Stimulated activated CD8-positive, alpha-beta memory T cell treated with anti-CD3 and anti-CD28 coated beads, Interleukin-7, amount 100 ng/mL, for 48 hours (primary cell): ENCODE data around the gene PTPN22.

Experiments used
- DNase-seq, 2 donors: peaks; one replicate each; pipeline ENCODE4 v3.0.0-alpha.2; 2020; ENCODE audit warnings: low read depth in 1 of 2; ENCODE audit errors: extremely low read depth in 1 of 2

The PTPN22 gene

DNA sequence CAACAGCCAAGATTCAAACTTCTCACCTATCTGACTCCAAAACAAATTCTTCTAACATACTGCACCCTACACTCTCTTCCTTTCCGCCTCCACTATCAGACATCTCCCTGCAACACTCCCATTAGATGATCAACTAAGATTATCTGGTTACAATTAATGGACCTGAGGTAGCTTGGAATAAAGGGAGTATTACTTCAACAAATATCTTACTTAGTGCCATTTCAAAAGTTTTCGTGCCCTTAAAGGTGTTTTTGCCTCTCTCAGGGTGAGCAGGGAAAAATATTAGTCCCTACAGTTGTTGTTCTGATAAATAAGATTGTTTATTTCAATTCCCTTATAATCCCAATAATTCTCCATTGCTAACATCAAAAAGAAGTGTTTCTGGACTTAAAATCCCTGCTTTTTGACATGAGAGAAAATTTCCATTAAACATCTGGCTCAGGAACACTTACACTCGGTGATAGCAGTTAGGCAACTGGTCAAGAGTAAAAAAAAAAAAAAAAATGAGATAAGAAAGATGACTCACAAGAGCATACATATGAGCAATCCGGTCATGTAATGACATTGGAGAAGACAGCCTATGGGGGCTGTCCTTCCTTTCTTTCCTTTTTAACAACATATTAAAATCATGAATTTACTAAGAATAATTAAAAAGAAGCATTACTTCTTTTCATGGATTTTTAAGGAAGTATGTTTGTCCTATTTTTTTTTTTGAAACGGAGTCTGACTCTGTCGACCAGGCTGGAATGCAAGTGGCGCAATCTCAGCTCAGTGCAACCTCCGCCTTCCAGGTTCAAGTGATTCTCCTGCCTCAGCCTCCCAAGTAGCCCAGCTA, 66.9 kb downstream of the PTPN22 start:
- no peak for DNase-seq

DNA sequence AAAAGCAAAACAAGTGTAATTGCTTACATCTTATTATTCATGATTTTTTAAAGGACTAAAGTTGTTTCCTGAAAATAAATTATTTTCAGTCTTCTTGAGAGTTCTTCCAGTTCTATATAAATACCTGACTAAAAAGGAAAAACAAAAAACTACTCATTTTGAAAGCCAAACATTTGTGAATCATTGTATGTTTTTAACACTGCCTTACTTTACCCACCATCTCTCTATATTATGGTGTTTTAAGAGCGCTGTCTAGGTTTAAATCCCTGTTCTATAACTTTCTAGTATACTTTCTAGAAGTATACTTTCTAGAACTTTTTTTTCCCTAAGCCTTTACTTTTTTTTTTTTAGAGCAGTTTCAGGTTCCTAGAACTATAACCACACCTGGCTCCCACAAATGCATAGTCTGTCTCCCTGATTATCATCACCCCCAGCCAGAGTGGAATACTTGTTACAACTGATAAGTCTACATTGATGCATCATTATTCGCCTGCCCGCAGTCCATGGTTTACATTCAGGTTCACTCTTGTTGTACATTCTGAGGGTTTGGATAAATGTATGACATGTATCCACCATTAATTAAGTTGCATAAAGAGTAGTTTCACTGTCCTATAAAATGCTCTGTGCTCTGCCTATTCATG, 69.0 kb downstream of the PTPN22 start:
- DNase-seq, result no peak

DNA sequence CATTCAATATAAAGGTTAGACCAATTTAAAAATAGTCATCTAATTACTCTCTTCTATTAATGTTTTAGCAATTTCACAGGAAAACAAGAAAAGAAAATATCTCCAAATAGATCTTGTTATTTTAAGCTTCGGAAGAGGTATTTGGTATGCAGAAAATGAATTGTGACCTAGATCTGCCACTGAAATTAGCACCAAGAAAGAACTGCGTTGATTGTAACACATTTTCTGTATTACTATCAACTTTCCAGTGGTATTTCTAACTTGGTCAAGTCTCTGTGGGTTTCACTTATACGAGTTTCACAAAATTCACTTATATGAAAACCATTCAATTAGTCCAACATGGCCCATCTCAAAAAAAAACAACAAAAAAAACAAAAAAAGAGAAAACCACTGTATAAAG, 71.0 kb downstream of the PTPN22 start:
- no peak for DNase-seq

DNA sequence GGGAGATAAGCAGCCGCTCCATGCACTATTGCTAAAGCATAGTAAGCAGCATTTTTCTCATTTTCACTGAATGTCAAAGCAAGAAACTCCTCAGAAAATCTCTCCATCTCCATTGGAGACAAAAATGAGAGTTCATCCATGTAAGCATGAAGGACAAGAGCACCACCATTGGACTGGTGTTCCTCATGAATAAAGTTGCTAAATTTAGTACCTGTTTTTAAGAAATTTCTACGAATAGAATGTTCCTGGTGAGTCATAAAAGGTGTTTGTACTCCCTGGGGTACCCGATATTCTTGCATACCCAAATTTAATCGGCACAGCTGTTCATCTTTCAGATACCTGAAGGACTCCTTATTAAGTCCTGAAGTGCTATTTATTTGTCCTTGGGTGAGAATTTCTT, 74.0 kb downstream of the PTPN22 start:
- no peak for DNase-seq

DNA sequence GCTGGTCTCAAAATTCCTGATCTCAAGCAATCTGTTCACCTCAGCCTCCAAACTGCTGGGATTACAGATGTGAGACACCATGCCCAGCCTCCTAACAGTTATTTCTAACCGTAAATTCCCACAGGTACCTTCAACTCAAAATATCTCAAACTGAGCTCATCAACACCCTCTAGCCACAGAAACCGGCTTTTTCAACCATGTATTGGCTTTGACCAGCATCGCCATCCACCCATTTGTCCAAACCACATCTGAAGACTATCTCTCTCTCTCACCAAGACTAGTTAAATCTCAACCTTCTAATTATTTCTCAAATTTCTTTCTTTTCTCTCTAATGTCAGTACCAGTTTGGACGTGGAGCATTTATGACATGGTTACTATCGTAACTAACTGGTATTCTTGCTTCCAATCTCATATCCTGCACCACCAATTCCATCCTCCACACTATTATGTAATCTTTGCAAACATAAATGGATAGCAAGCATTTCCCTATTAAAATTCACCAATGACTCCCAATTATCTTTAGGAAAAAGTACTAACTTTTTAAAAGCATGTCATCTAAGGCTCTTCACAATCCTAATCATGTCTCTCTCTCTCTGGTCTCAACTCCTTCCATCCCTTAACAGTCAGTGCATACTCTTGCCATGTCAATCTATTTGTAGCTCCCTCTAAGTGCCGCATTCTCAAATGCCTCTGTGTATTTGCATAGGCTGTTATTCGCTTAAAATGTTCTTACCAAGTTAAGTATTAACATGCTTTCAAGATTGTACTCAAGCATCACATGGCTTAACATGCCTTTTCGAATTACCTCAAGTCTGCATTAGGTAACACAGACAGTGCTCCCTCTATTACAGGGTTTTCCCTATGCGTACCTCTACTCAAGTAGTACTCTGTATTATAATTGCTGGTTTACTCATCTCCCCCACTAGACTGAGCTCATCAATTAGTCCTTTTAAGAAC, 77.4 kb downstream of the PTPN22 start:
- DNase-seq, result no peak

DNA sequence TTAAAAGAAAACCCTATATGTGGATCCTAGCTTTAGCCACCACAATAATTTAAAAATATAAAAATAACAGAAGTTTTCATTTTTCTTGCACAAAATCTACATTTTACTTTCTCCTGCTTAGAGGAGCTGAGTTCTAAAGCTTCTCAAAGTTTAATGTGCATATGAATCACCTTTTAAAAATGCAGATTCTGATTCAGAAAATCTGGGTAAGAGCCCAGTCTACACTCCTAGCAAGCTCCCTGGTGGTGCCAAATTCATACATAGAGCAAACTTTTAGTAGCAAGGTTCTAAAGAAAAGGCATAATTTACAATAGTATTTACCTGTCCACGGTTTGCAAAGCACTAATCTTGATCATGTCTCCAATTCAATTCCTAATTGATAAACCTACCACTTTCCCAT, 78.5 kb downstream of the PTPN22 start:
- DNase-seq, result no peak

DNA sequence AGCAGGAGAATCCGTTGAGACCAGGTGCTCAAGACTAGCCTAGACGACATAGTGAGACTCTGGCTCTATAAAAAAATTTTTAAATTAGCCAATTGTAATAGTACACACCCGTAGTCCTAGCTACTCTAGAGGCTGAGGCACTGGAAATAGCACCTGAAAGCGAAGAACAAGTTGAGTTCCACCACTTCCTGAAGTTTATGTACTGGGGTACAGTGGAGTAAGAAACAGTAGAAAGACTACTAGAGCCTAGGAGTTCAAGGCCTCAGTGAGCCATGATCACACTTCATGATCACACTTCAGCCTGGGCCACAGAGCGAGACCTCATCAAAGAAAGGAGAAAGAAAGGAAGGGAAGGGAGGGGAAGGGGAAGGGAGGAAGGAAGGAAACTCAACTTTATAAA, 79.0 kb downstream of the PTPN22 start:
- DNase-seq, result no peak

DNA sequence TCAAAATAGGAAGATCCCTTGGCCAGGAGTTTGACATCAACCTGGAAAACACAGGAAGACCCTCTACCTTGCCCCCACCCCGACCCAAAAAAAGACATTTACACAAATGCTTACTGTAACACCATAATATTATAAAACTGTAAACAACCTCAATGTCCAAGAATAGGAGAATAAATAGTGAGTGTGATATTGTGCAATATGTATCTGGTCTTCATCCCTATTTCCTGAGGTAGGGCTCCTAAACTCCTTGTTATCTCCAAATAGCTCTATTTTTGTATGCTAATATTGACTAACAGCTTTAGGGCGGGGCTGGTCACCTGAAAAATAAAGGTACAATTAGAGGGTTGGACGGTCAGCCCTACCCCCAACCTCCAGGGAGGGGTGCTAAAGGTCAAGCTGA, 82.7 kb downstream of the PTPN22 start:
- DNase-seq, result no peak

DNA sequence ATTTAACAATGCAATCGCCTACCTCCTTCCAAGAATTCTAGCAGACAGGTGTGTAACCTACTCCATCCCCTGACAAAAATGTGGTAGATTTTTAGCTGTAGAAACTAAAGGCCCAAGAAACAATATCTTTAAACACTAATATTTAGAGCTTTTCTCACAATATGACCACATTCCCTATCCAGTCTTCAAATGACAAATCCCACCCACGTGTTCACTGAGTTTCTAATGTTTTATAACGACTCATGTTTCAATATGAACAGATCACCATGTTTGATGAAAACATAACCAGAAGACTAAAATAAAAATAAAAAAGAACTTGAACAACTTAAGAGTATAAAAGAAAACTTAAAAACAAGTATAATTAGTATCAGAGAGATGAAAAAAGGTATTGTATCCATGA, 83.8 kb downstream of the PTPN22 start:
- no peak for DNase-seq

DNA sequence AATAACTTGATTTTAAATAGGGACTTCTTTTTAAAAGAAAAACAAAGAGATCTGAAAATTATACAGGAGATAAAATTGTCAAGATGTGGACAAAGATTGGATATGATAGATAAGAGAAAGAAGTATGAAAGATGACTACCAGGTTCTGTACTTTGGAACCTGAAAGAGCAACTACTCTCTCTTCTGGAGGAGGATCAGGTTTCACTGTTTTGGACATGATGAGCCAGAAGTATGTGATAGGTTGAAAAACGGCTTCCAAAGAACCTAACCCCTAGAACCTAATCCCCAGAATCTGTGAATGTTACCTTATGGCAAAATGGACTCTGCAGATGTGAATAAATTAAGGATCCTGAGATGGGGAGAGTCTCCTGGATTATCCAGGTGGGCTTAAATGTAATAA, 85.4 kb downstream of the PTPN22 start:
- DNase-seq, result no peak

DNA sequence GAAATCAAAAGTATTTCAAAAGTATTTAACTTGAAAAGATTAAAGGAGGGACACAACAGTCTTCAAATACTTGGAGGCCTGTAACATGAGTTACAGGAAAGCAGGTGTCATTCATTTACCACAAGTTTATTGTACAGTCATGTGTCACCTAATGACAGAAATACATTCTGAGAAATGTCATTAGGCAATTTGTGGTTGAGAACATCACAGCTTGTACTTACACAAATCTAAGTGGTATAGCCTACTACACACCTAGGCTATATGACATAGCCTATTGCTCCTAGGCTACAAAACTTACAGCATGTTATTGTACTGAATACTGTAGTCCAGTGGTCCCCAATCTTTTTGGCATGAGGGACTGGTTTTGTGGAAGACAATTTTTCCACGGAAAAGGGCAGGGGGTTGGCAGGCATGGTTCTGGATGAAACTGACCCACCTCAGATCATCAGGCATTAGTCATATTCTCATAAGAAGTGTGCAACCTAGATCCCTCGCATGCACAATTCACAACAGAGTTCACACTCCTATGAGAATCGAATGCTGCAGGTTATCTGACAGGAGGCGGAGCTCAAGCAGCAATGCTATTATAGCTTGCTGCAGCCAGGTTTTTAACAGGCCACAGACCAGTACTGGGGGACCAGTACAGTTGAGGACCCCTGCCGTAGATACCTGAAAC, 87.3 kb downstream of the PTPN22 start:
- no peak for DNase-seq

DNA sequence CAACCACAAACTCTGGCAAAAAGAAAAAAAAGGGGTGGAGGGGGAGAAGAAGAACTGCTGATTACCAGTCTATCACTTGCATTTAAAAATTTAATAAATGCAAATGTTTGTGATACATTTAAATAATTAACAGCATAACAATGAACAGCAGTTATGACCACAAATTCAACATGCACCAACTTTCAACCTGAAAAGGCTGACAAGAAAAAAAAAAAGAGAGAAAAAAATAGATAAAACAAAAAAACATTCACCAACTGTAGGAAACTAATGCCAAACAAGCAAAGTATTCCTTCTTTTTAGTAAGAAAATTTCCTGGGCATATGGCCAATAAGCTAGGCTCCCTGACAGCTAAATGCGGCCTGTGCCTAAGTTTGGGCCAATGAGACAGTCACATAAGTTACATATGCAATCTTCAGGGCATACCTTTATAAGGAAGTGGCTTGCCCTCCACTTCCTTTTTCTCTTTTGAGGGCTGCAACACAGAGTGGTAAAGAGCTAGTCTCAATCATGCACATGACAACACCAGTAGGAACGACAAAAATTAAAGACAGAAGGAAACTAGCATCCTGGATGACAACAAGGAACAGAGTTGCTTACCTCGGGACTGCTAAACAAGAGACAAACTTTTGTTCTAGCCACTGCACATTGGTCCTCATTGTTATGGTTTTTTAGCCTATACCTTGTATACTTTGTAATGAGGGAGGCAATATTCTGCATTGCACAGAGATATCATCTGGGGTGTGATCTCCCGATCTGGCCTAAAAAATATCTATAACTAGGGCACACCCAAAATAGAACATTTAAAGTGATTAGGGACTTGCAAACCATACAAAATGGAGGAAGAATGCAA, 88.0 kb downstream of the PTPN22 start:
- DNase-seq, result peak in 1 of 2 donors; percentile 20

DNA sequence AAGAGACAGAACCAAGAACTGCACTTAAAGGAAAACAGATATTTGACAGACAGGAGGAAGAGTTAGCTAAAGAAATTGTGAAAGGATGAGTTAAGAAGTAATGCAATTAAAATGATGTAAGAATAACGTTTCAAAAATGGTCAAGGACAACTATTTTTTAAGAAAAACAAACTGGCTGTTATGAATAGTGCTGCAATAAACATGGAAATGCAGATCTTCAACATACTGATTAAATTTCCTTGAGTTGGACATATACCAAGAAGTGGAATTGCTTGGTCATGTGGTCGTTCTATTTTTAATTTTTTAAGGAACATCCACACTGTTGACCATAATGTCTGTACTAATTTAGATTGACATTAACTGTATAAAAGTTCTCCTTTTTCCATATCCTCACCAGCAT, 89.1 kb downstream of the PTPN22 start:
- no peak for DNase-seq

DNA sequence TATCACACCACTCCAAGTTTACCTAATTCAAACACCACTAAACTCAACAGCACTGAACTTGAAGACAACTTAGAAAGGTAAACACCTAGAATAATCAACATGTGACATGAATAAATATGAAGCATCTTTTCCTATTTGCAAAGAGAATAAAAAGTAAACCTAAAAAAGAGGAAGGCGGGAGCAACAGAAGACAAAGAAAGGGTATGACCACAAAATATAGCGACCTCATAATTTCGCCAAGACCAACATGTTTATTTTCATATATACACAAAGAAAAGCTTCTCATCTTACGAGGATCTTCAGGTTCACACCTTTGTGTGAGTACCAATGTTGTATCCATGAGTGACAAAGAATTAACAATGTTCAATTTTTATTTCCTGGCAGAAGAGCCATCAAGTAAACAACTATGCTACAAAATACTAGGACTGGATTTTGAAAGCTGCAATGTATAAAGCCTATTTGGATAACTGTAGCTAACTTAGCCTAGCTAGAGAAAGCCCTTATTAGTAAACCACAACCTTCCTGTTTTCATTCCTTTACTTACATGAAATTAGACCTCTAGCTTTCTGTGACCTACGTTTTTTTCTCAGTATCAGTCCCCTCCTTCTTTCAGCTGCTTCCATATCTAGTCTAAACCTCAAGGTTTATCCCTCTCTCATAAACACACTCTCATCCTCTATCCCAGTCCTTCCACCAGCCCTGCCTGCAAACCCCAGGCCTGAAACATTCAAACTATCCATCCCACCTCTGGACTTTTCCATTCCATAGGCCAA, 91.0 kb downstream of the PTPN22 start:
- no peak for DNase-seq

DNA sequence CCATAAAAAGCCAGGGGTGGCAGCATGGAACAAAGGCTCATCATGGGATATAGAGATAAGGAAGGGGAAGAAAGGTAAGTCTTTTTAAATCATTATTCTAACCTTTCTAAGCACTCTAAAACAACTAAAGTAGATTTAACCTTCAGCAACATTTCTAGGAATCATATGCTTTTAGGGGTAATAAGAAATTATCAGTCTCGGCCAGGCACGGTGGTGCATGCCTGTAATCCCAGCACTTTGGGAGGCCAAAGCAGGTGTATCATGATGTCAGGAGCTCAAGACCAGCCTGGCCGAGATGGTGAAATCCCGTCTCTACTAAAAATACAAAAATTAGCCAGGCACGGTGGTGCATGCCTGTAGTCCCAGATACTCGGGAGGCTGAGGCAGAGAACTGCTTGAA, 92.0 kb downstream of the PTPN22 start:
- DNase-seq, result no peak

DNA sequence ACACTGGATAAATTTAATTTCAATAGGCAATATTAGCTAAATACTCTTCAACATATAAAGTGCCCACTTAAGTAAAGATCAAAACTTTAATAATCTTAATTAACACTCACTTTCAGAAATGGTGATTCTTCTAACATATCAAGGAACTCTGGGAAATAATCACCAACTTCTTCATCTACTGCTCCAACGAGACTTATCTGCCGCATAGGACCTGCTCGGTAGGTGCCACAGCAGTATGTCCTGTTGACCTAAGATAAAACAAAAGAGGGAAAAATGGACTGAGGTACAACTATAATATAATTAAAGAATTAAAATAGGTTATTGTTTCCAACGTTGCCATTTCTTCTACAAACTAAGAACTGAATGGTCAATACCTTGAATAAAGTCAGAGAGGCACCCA, 94.0 kb downstream of the PTPN22 start:
- no peak for DNase-seq

DNA sequence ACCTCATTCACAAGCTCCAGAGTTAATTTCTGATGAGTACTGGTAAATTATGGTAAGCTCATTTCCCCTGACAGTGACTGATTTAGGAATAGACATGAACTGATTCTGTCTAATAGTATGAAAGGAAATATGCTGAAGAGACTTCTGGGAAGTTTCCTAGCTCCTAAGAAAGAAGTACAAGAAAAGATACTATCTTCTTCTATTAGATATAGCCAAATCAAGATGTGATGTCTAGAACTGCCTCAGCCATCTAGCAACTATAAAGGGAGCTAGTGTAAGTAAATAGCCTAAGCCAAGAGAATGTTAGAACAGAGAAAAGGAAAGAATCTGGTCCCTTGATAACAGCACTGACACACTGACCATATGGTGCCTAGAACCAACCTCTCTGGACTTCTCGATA, 101.5 kb downstream of the PTPN22 start:
- no peak for DNase-seq

DNA sequence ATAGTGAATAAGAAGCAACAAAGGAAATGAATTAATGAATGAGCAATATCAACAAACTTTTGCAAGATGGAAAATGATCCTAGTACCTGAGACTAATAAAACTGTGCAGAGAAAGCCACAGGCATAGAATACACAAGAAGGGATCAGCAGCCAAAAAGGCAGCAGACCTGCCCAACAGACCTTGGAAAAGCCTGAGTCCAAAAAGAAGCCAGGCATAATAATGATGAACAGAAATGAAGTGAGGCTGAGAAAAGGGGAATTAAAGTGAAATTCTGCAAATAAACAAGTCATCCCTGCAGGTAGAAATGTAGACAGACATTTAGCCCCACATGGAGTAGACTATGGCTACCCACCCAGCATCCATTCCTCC, 101.9 kb downstream of the PTPN22 start:
- no peak for DNase-seq

DNA sequence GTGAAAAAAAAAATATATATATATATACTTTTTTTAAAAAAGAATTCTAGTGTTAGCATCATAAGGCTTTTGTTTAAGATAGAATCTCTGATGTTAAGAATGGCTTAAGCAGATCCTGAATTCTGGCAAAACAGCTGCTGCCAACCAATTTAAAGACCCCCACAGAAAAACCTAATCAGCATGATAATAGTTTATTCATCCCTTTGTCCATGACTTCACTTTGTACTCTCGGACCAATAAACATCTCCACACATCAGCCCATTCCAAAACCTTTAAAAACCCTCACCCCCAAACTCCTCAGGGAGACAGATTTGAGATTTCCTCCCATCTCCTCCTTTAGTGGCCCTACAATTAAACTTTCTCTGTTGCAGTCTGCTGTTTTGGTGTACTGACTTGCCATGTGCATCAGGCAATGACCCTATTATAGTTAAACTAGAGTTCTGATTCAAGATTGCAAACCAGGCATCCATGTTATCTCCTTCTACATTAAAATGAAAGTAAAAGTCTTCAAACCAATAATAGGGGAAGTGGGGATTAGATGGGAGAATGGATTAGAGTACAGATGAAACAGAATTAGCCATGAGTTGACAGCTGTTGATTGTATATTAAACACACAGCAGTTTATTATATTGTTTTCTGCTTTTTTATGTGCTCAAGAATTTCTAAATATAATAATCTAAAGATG, 102.5 kb downstream of the PTPN22 start:
- no peak for DNase-seq
